Liver (tissue), 9 donors: ENCODE results near the gene BMP8A. TPM values are rescaled to one million over a fixed set of nuclear protein-coding genes. Genes with fewer than 3 reads are reported as not detected.

ENCODE experiments used
- DNase-seq: peaks from one replicate; pipeline ENCODE4 v3.0.0-alpha.2; 2017; ENCODE audit warnings: low spot score
- H3K27ac ChIP-seq, 2 donors: one replicate each; pipeline ENCODE4 v1.7.0; 2013; ENCODE audit warnings: inconsistent platforms in 2 of 2, low read length in 2 of 2, control low read depth in 1 of 2, low read depth in 1 of 2, mild to moderate bottlenecking in 1 of 2
- H3K27me3 ChIP-seq, 4 donors: one replicate each; pipeline versions ENCODE4 v1.6.1 to v1.7.0; 2013; ENCODE audit warnings: low read length in 3 of 4, inconsistent platforms in 1 of 4, mild to moderate bottlenecking in 1 of 4, moderate library complexity in 1 of 4; ENCODE audit not compliant: control insufficient read depth in 4 of 4, insufficient read depth in 4 of 4
- H3K36me3 ChIP-seq, 4 donors: one replicate each; pipeline versions ENCODE4 v1.6.1 to v1.7.0; 2013; ENCODE audit warnings: low read length in 3 of 4, mild to moderate bottlenecking in 3 of 4, low read depth in 1 of 4, moderate library complexity in 1 of 4; ENCODE audit not compliant: control insufficient read depth in 4 of 4, insufficient read depth in 3 of 4
- H3K4me1 ChIP-seq, 4 donors: one replicate each; pipeline versions ENCODE4 v1.6.1 to v1.7.0; 2013; ENCODE audit warnings: low read length in 3 of 4, mild to moderate bottlenecking in 3 of 4, moderate library complexity in 1 of 4; ENCODE audit not compliant: control insufficient read depth in 4 of 4, insufficient read depth in 4 of 4
- H3K4me3 ChIP-seq, 3 donors: one replicate each; pipeline versions ENCODE4 v1.6.1 to v1.7.0; 2013; ENCODE audit warnings: low read length in 3 of 3, control low read depth in 1 of 3, low read depth in 1 of 3, mild to moderate bottlenecking in 1 of 3
- H3K9ac ChIP-seq, 2 donors: one replicate each; pipeline ENCODE4 v1.7.0; 2013; ENCODE audit warnings: low read length in 2 of 2, mild to moderate bottlenecking in 2 of 2, moderate library complexity in 2 of 2, control low read depth in 1 of 2, low read depth in 1 of 2
- H3K9me3 ChIP-seq, 4 donors: one replicate each; pipeline versions ENCODE4 v1.6.1 to v1.7.0; 2013; ENCODE audit warnings: low read length in 3 of 4; ENCODE audit not compliant: control insufficient read depth in 4 of 4
- EGR1 ChIP-seq, 2 donors: IDR thresholded peaks; 2 replicates each; pipeline ENCODE4 v1.6.1; 2016 to 2018; ENCODE audit warnings: antibody characterized with exemption in 2 of 2, low read depth in 2 of 2
- FOXA1 ChIP-seq: IDR thresholded peaks from 2 replicates; pipeline ENCODE4 v1.6.1; 2016; ENCODE audit warnings: antibody characterized with exemption
- FOXA2 ChIP-seq: IDR thresholded peaks from 2 replicates; pipeline ENCODE4 v1.6.1; 2016; ENCODE audit warnings: antibody characterized with exemption
- GABPA ChIP-seq, 2 donors: IDR thresholded peaks in 1 of 2; conservative IDR thresholded peaks in 1 of 2; 2 replicates each; pipeline ENCODE4 v1.6.1; 2016; ENCODE audit warnings: antibody characterized with exemption in 2 of 2, mild to moderate bottlenecking in 1 of 2, moderate library complexity in 1 of 2
- HNF4A ChIP-seq, 2 donors: conservative IDR thresholded peaks; 2 replicates each; pipeline ENCODE4 v1.6.1; 2016; ENCODE audit warnings: antibody characterized with exemption in 2 of 2, mild to moderate bottlenecking in 2 of 2
- HNF4G ChIP-seq: IDR thresholded peaks from 2 replicates; pipeline ENCODE4 v1.6.1; 2016; ENCODE audit warnings: antibody characterized with exemption
- JUND ChIP-seq, 2 donors: IDR thresholded peaks; 2 replicates each; pipeline ENCODE4 v1.6.1; 2016; ENCODE audit warnings: antibody characterized with exemption in 2 of 2
- NR2F2 ChIP-seq: IDR thresholded peaks from 2 replicates; pipeline ENCODE4 v1.6.1; 2016; ENCODE audit warnings: antibody characterized with exemption
- RAD21 ChIP-seq, 2 donors: IDR thresholded peaks; 2 replicates each; pipeline ENCODE4 v1.6.1; 2016; ENCODE audit warnings: antibody characterized with exemption in 2 of 2, mild to moderate bottlenecking in 2 of 2
- RXRA ChIP-seq, 2 donors: IDR thresholded peaks; 2 replicates each; pipeline ENCODE4 v1.6.1; 2017 to 2018; ENCODE audit warnings: antibody characterized with exemption in 2 of 2, mild to moderate bottlenecking in 1 of 2
- SP1 ChIP-seq: IDR thresholded peaks from 2 replicates; pipeline ENCODE4 v1.6.1; 2018; ENCODE audit warnings: antibody characterized with exemption, mild to moderate bottlenecking
- TAF1 ChIP-seq: conservative IDR thresholded peaks from 2 replicates; pipeline ENCODE4 v1.6.1; 2016; ENCODE audit warnings: antibody characterized with exemption, mild to moderate bottlenecking
- YY1 ChIP-seq: IDR thresholded peaks from 2 replicates; pipeline ENCODE4 v1.6.1; 2016; ENCODE audit warnings: antibody characterized with exemption, mild to moderate bottlenecking
- WGBS: extraction: QIAGEN DNeasy Blood & Tissue Kit; methylation state at CpG from one replicate; pipeline ENCODE4 v1.1.7; 2013; 5-methylcytosine and 5-hydroxymethylcytosine counted together
- polyA plus RNA-seq, 2 donors: library from polyadenylated mRNA; stranded (reverse) in 1 of 2; unstranded in 1 of 2; fragments of 200-250 nt in 1 of 2; fragments of >200 nt in 1 of 2; fragmentation: Nextera tagmentation in 1 of 2; extraction: Ambion mirVana in 1 of 2; gene quantifications; one replicate each; pipeline versions ENCODE4 v1.2.1 to v1.2.3, GENCODE V29; 2013 to 2015
- total RNA-seq, 2 donors: library from RNA; depleted of rRNA; stranded (reverse); fragments of >200 nt; gene quantifications; one replicate each; pipeline ENCODE4 v1.2.3, GENCODE V29; 2014
- TF ChIP-seq, protein P1 (sequence below): IDR thresholded peaks from 2 replicates; pipeline ENCODE4 v1.6.1; 2016; ENCODE audit warnings: antibody characterized with exemption
- TF ChIP-seq, protein P2 (sequence below): IDR thresholded peaks from 2 replicates; pipeline ENCODE4 v1.6.1; 2016; ENCODE audit warnings: antibody characterized with exemption, mild to moderate bottlenecking
- TF ChIP-seq, protein P3 (sequence below): IDR thresholded peaks from 2 replicates; pipeline ENCODE4 v1.6.1; 2016; ENCODE audit warnings: antibody characterized with exemption
- TF ChIP-seq, protein P4 (sequence below): fragments of 150-350 bp; IDR thresholded peaks from 2 replicates; pipeline ENCODE4 v1.5.1; 2017; ENCODE audit warnings: improper control_type of control experiment, low read depth, low read length; ENCODE audit not compliant: missing input control
- TF ChIP-seq, protein P5 (sequence below): IDR thresholded peaks from 2 replicates; pipeline ENCODE4 v1.6.1; 2016; ENCODE audit warnings: antibody characterized with exemption
- donor health status: healthy.
- donor health status: healthy.
- donor health status: healthy.
- donor health status: healthy.
- donor health status: healthy.

BMP8A gene
- total and polyA plus RNA-seq, 4 donors, result not detected

DNA sequence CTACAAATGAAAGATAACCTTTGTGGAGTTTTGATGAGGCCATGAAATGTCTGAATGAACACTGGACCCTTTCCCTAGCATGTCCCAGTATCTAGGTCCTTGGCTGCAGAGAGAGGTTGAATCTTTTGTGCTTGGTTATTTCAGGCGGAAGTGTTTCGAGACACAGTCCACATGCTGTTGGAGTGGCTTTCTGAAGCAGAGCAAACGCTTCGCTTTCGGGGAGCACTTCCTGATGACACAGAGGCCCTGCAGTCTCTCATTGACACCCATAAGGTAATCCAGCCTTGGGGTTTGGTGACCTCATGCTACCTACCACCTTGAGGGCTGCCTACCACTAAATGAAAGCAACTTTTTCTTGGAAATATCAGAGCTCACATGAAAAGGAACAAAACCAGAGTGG, 38.9 kb upstream of the BMP8A start:
- no peak for DNase-seq
- 88% methylated on average over 5 of the region's 5 CpGs for WGBS
- peak overlapping the region; percentile 87 for H3K27ac ChIP-seq
- H3K9ac ChIP-seq, result no peak overlapping the region
- peaks cover 12 to 74% (median 64%) of the 10 kb centered on the region in 4 donors for H3K36me3 ChIP-seq
- no peaks in the 10 kb centered on the region for H3K9me3 ChIP-seq
- no peak overlapping the region for H3K4me3 ChIP-seq
- peaks cover 0 to 10% (median 5%) of the 10 kb centered on the region in 4 donors for H3K4me1 ChIP-seq
- no peaks in the 10 kb centered on the region for H3K27me3 ChIP-seq
- TF ChIP-seq SP1, result no peak
- TF ChIP-seq HNF4G, result no peak
- TF ChIP-seq, protein P1, sequence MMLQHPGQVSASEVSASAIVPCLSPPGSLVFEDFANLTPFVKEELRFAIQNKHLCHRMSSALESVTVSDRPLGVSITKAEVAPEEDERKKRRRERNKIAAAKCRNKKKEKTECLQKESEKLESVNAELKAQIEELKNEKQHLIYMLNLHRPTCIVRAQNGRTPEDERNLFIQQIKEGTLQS, result no peak
- TF ChIP-seq, protein P2, sequence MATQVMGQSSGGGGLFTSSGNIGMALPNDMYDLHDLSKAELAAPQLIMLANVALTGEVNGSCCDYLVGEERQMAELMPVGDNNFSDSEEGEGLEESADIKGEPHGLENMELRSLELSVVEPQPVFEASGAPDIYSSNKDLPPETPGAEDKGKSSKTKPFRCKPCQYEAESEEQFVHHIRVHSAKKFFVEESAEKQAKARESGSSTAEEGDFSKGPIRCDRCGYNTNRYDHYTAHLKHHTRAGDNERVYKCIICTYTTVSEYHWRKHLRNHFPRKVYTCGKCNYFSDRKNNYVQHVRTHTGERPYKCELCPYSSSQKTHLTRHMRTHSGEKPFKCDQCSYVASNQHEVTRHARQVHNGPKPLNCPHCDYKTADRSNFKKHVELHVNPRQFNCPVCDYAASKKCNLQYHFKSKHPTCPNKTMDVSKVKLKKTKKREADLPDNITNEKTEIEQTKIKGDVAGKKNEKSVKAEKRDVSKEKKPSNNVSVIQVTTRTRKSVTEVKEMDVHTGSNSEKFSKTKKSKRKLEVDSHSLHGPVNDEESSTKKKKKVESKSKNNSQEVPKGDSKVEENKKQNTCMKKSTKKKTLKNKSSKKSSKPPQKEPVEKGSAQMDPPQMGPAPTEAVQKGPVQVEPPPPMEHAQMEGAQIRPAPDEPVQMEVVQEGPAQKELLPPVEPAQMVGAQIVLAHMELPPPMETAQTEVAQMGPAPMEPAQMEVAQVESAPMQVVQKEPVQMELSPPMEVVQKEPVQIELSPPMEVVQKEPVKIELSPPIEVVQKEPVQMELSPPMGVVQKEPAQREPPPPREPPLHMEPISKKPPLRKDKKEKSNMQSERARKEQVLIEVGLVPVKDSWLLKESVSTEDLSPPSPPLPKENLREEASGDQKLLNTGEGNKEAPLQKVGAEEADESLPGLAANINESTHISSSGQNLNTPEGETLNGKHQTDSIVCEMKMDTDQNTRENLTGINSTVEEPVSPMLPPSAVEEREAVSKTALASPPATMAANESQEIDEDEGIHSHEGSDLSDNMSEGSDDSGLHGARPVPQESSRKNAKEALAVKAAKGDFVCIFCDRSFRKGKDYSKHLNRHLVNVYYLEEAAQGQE, result no peak
- TF ChIP-seq RXRA (IDR thresholded peaks at IDR 0.05), result no peak
- TF ChIP-seq TAF1, result no peak
- no peak for TF ChIP-seq HNF4A (conservative IDR thresholded peaks at IDR 0.05)

DNA sequence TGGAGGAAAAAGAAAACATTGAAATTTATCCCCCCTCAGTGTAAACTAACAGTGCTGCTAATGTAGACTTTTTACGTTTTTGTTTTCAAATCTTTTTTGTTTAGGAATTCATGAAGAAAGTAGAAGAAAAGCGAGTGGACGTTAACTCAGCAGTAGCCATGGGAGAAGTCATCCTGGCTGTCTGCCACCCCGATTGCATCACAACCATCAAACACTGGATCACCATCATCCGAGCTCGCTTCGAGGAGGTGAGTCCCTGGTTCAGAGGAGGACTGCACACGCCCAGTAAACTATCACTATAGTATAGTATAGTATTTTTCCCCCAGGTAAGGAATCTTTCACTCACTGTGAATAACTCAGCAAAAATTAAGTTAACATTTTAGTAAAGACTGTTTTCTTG, 37.8 kb upstream of the BMP8A start:
- Histone ChIP-seq H3K4me3 (no peak overlapping the region), H3K9ac (no peak overlapping the region), H3K4me1 (peaks cover 0 to 10% (median 5%) of the 10 kb centered on the region in 4 donors), H3K27ac (peak overlapping the region; percentile 15 to 36), H3K9me3 (no peaks in the 10 kb centered on the region), H3K36me3 (peaks cover 12 to 74% (median 65%) of the 10 kb centered on the region in 4 donors), H3K27me3 (no peaks in the 10 kb centered on the region)
- peak; percentile 43 for DNase-seq
- TF ChIP-seq TAF1 (no peak), FOXA2 (no peak), EGR1 (IDR thresholded peaks at IDR 0.05; ENCODE audit: low read depth in 2 of 2) (no peak), HNF4G (no peak), SP1 (no peak), RAD21 (IDR thresholded peaks at IDR 0.05) (peak; percentile 11 to 23), YY1 (peak; percentile 22), FOXA1 (no peak), RXRA (IDR thresholded peaks at IDR 0.05) (peak in 1 of 2 donors; percentile 26), NR2F2 (no peak), JUND (IDR thresholded peaks at IDR 0.05) (peak in 1 of 2 donors; percentile 23), GABPA (IDR thresholded peaks at IDR 0.05 in 1 of 2, conservative IDR thresholded peaks at IDR 0.05 in 1 of 2) (no peak), HNF4A (conservative IDR thresholded peaks at IDR 0.05) (peak in 1 of 2 donors; percentile 19)
- TF ChIP-seq, protein P1, result peak; percentile 70
- TF ChIP-seq, protein P3, sequence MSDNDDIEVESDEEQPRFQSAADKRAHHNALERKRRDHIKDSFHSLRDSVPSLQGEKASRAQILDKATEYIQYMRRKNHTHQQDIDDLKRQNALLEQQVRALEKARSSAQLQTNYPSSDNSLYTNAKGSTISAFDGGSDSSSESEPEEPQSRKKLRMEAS, result no peak
- TF ChIP-seq, protein P4, sequence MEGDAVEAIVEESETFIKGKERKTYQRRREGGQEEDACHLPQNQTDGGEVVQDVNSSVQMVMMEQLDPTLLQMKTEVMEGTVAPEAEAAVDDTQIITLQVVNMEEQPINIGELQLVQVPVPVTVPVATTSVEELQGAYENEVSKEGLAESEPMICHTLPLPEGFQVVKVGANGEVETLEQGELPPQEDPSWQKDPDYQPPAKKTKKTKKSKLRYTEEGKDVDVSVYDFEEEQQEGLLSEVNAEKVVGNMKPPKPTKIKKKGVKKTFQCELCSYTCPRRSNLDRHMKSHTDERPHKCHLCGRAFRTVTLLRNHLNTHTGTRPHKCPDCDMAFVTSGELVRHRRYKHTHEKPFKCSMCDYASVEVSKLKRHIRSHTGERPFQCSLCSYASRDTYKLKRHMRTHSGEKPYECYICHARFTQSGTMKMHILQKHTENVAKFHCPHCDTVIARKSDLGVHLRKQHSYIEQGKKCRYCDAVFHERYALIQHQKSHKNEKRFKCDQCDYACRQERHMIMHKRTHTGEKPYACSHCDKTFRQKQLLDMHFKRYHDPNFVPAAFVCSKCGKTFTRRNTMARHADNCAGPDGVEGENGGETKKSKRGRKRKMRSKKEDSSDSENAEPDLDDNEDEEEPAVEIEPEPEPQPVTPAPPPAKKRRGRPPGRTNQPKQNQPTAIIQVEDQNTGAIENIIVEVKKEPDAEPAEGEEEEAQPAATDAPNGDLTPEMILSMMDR, result no peak
- TF ChIP-seq, protein P5, sequence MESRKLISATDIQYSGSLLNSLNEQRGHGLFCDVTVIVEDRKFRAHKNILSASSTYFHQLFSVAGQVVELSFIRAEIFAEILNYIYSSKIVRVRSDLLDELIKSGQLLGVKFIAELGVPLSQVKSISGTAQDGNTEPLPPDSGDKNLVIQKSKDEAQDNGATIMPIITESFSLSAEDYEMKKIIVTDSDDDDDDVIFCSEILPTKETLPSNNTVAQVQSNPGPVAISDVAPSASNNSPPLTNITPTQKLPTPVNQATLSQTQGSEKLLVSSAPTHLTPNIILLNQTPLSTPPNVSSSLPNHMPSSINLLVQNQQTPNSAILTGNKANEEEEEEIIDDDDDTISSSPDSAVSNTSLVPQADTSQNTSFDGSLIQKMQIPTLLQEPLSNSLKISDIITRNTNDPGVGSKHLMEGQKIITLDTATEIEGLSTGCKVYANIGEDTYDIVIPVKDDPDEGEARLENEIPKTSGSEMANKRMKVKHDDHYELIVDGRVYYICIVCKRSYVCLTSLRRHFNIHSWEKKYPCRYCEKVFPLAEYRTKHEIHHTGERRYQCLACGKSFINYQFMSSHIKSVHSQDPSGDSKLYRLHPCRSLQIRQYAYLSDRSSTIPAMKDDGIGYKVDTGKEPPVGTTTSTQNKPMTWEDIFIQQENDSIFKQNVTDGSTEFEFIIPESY, result no peak
- TF ChIP-seq, protein P2, result no peak
- 44% methylated on average over 8 of the region's 8 CpGs for WGBS
